ENCODE results near the gene ESM1.
"Not testable (repeated sequence)": the region's sequence is repeated elsewhere in the genome, so short reads cannot be mapped to it uniquely, and the experiment has no call there.

ESM1 gene, protein sequence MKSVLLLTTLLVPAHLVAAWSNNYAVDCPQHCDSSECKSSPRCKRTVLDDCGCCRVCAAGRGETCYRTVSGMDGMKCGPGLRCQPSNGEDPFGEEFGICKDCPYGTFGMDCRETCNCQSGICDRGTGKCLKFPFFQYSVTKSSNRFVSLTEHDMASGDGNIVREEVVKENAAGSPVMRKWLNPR

DNA sequence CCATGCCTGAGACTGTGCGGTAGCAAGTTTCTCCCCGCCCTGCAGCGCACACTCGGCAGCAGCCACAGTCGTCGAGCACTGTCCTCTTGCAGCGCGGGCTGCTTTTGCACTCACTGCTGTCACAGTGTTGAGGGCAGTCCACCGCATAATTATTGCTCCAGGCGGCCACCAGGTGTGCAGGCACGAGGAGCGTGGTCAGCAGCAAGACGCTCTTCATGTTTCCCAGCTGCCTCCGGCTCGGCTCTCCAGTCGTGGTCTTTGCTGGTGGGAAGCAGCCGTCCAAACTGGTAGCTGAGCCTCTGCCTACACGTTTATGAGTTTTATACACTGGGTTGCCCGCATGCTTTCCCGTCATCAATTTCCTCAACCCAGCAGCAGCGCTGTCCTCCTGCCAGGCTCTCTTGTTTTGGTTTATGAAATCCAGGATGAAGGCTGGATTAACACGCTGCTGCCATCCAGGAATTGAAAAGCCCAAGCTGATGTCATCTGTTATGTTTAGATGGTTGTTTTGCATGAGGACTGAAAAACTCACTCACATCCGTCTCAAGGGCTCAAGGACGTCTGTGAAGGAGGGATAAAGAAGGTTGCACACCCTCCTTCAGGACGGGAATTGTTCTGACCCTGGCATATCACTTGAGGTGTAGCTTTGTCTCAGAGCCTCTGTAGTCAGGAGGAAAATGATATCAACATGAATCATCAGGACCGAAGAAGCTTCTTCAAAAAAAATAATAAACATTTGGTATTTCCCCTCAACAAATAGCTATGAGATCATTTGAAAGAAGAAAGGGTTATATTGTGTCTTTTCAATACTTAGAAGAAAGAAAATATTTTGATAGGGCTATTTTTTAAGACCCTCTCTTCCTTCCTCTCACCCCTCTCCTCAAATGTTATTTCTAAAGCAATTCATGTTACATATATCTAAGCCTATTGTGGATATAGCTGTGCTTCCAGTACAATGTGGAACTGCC, at the start of gene ESM1:
Gene ESM1, minus strand, starts transcription at position 293 of the 968 bp plus-strand sequence. Its CDS starts 76 bp downstream, at position 217.
- no peak for DNase-seq (ENCODE audit: low read depth in 2 of 2)

DNA sequence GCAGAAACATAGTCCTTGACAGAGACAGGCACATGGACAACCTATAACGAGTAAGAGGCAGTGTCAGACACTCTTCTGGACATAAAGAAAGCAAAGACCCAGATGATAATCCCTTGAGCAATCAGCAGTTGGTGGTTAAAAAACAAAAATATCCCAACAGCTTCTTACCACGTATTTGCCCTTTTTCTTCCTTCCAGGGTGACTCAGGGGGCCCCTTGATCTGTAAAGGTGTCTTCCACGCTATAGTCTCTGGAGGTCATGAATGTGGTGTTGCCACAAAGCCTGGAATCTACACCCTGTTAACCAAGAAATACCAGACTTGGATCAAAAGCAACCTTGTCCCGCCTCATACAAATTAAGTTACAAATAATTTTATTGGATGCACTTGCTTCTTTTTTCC, 48.2 kb upstream of the ESM1 start:
- DNase-seq (ENCODE audit: low read depth in 2 of 2): no peak

DNA sequence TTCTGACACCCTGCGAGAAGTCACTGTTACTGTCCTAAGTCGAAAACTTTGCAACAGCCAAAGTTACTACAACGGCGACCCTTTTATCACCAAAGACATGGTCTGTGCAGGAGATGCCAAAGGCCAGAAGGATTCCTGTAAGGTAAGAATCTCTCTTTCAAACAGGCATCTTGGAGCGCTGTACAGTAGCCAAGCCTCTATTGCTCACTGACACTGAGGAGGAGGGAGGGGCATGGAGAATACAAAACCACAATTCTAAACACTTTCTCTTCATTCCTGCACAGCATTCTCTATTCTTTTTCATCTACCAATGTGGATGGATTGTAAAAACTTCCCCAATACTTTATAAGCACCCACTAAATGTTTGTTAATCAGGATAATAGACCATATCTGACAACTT, 46.1 kb upstream of the ESM1 start:
- no peak for DNase-seq (ENCODE audit: low read depth in 2 of 2)

DNA sequence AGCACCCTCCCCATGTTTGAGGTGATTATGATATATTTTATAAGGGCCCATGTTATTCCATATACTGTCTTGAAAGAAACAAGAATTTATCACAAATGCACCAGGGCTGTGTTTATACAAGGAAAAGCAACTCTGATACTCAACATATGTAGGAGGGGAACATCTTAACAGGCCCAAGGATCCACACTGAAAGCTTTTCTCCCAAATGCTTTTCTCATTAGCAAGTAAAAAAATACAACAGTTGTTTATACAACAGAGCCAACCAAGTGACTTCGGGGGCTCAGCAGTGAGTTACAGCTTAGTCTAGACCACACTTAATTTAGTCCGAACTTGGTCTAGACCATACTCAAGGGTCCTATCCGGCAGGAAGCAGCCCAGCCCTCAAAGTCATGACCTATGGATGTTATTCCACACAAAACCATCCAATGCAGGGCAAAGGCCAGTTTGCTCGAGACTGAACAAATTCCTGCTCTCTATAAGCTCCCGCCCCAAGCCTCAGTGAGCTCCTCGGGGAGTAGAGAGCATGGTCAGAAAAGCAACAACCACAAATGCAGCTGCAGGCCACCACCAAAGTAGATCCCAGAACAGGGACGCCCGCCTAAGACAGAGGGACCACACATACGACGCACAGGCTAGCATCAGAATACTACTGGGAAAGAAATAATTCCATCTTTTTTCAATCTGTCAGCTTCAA, 45.4 kb upstream of the ESM1 start:
- no peak for DNase-seq (ENCODE audit: low read depth in 2 of 2)

DNA sequence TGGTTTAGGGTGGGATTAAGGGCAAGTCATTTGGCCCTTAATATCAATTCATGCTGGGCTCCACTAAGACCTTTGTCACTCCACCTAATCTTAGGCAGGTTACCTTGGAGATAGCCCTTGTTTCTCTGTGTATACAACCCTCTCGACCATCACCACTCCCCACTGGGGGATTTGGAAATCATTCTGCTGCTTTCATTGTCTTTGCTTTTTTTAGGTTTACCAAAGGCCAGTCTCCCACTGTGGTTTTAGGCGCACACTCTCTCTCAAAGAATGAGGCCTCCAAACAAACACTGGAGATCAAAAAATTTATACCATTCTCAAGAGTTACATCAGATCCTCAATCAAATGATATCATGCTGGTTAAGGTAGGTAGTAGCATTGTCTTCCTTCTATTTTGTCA, 44.8 kb upstream of the ESM1 start:
- no peak for DNase-seq (ENCODE audit: low read depth in 2 of 2)

DNA sequence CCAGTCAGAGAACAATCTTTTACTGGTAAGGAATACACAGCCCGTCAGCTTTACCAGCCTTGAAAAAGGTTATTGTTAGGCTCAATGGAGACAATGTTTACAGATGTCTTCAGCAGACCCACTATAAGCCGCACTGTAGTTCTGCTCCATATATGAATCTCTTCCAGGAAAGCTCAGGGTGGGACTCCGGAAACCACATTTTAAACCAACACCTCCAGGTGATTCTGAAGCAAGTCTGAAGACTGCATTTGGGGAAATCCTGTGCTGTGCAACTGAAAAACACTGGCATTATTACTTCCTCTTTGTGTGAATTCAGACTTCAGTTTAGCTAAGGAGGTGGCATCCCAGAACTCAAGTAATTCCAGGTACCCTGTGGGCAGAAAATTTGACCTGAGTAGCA, 42.2 kb upstream of the ESM1 start:
- no peak for DNase-seq (ENCODE audit: low read depth in 2 of 2)

DNA sequence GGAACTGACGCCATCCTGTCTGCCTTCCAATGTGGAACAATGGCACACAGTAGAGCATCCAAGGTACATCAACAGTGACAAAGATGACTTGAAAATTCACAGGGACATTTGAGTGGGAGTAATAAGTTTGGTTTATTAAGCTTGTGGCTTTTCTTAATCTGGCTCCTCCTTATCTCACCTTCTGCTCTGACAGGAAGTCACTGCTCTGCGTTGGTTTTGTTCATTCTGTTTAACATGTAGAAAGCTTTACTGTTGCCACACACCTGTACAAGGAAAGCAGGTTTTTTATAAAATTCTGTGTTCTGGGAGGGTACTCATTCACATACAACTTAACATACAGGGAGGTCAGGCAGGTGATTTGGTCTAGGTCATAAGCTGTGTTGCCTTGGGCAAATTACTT, 37.1 kb upstream of the ESM1 start:
- no peak for DNase-seq (ENCODE audit: low read depth in 2 of 2)

DNA sequence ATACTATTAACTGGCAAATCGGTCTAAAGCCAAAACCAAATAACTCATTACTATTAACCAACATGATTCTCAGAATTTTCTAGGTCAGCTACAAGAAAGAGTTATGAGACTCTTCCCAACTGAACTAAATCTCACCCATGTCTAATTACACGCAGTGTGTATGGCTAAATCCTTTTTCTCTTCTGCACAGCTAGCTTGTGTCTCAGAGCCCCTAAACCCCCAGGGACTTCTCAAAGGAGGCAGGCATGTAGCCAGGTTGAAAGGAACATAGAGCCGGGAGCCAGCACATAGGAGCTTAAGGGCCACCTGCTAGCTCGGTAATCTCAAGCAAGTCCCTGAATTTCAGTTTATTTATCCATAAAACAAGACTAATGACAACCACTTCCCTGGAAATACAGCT, 36.4 kb upstream of the ESM1 start:
- no peak for DNase-seq (ENCODE audit: low read depth in 2 of 2)

DNA sequence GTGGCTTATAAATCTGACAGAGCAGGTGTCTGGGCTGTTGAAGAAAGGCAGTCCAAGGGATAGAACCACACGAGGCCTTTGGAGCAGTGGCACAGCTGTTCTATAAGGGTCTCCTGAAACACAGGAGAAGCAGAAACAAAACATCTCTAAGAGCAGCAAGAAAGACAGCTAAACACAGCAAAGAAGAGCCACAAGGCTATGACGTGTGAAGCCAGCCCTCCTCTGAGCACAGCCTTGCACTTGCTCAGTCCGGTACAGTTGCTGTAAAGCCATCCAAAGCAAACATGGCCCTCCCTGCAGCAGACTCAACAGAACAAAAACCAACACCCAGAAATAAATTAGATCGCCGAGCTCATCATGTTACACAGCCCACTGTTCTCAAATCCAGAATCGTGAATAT, 36.0 kb upstream of the ESM1 start:
- no peak for DNase-seq (ENCODE audit: low read depth in 2 of 2)

DNA sequence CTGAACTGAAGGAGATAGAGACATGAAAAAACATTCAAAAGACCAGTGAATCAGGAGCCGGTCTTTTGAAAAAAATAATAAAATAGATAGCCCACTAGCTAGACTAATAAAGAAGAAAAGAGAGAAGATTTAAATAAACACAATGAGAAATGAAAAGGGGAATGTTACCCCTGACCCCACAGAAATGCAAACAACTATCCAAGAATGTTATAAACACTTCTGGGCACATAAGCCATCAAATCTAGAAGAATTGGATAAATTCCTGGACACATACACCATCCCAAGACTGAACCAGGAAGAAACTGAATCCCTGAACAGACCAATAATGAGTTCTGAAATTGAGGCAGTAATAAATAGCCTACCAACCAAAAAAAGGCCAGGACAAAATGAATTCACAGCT, 24.8 kb upstream of the ESM1 start:
- not testable (repeated sequence) for DNase-seq (ENCODE audit: low read depth in 2 of 2)

DNA sequence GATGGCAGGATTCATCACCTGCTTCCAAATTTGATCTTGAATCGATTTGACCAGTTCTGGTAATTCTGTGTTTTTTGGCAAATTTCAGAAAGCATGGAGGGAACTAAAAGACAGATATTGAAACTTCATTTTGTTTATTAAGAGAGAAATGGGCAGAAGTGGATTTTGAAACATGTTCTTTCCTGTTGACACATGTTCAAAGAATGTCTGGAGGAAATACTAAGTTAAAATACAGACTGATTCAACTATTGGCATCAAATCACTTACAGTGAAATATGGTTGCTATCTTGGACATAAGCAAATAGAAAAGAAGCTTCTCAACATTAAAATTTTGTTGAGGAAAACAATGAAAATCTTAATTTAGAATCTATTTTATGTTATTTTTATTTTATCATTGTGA, 19.3 kb upstream of the ESM1 start:
- DNase-seq (ENCODE audit: low read depth in 2 of 2): no peak

DNA sequence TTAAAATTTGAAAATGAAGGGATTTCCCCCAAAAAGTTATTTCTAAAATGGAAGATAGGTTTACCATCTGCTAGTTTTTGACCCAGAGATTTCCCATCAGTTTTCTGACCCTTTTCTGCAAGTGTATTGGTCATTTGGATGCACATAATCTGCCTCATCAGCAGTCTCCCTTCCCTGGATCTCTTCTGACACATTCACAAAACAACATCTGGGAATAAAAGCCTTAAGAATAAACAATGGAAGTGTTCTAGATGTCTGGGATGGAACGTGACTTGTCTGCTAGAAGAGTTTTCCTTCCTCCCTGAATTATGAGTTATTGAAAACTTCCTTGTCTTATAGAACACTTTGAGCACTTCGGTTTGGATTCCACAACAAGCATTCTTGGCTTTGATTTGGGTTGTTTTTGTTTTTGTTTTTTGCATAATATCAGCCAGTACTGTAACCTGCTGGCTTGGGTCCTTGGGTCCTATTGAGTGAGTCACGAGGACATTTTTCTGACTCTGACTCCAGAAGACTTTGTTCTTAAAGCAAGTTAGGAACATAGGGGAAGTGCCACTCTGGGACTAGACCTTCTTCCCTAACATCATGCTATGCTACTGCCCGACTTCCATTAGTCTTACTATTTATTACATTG, 18.2 kb upstream of the ESM1 start:
- DNase-seq (ENCODE audit: low read depth in 2 of 2): no peak

DNA sequence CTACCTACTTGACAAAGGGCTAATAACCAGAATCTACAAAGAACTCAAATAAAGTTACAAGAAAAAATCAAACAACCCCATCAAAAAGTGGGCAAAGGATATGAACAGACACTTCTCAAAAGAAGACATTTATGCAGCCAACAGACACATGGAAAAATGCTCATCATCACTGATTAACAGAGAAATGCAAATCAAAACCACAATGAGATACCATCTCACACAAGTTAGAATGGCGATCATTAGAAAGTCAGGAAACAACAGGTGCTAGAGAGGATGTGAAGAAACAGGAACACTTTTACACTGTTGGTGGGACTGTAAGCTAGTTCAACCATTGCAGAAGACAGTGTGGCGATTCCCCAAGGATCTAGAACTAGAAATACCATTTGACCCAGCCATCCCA, 16.8 kb upstream of the ESM1 start:
- DNase-seq (ENCODE audit: low read depth in 2 of 2): not testable (repeated sequence)

DNA sequence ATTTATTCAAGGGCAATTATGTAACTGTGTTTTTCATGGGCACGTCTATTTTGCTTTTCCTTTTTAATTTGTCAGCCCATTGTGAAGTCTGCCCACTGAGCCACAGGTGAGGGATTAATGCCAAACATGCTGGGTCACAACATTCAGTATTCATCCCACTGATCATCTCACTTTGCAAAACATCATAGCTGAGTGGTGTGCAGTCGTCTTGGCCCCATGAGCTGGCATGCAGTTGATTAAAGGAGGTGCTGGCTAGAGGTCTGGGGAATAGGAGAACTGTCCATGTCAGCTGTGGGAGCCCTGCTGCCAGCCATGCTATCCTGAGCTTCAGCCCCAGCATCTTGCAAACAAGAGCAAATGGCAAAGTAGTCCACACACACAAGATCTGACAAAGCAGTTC, 11.7 kb upstream of the ESM1 start:
- no peak for DNase-seq (ENCODE audit: low read depth in 2 of 2)

DNA sequence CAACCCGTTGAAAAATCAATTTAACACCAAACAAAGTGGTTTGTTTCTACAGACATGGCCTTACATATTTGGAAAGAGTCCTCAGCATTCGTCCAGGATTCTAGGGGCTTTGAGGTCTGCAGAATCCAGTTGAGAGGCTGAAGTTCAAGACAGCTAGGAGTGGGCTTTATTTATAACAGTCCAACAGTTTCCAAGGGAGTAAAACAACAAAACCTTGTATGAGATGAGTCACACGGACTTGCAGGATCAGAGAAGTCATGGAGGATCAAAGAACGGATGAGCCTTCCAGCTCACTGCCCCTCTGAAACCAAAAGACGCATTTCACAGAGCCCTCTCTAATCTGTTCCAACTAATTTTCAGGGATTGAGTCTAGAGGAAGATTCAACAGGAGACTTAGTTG, 11.1 kb upstream of the ESM1 start:
- no peak for DNase-seq (ENCODE audit: low read depth in 2 of 2)

DNA sequence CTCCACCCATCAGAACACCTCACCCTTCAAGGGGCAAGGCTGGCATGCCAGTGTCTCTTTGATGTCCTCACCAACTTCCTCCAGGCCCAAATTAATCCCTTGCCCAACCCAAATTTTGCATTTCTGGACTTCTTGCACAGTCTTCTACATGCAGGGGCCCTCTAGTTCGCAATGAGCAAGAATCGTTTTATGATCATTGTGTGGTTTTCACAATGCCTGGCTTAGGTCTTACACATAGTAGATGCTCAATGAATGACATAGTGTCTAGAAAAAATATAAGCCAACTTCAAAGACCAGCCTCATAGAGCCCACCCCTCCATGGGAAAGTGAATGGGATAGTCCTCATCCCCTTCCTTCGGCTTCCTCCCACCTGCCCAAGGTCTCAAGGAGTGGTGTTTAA, 9.8 kb upstream of the ESM1 start:
- no peak for DNase-seq (ENCODE audit: low read depth in 2 of 2)

DNA sequence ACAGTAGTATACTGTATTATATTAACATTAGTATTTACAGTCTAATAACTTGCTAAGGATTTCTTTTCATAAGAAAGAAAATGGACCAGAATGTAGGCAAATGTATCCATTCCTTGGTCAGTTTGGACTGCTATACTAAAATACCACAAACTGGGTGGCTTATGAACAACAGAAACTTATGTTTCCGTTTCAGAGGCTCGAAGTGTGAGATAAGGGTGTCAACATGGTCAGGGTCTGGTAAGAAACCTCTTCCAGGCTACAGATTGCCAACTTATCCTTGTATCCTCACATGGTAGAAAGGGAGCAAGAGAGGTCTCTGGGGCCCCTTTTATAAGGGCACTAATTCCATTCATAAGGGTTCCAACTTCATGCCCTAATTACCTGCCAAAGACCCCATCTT, 9.2 kb upstream of the ESM1 start:
- no peak for DNase-seq (ENCODE audit: low read depth in 2 of 2)

DNA sequence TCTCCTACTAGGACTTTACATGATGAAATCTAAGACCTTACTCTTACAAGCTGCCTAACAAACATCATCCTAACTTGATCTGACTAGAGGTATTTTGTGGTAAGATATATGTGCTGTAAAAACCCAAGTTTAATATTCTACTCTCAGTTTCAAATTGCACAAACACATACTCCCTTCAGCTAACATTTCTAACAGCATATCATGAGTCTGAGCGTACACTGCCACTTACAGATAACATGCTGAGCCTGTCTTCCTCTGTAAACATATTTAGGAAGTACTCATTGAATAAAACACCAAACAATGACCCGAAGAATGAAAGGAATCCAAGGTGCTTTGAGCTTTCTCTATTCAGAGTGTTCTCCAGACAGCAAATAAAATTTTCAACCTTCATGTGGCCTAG, 7.9 kb upstream of the ESM1 start:
- no peak for DNase-seq (ENCODE audit: low read depth in 2 of 2)

DNA sequence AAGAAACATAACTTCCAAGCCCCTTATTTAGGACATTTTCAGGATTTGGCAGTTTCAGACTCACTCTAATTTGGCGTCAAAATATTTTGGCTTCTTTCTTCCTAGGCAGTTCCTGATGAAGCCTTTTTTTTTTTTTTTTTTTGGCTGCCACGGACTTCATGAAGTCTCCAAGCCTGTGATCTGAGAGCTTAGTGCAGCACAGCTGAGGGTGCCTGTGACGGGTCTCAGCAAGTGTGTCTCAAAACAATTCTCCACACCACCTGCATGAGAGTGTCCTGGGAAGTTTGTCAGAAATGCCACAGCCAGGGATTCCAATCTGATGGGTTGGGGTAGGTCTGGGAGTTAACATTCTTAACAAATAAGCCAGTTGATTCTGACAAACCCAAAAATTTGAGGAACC, 6.0 kb upstream of the ESM1 start:
- DNase-seq (ENCODE audit: low read depth in 2 of 2): no peak

DNA sequence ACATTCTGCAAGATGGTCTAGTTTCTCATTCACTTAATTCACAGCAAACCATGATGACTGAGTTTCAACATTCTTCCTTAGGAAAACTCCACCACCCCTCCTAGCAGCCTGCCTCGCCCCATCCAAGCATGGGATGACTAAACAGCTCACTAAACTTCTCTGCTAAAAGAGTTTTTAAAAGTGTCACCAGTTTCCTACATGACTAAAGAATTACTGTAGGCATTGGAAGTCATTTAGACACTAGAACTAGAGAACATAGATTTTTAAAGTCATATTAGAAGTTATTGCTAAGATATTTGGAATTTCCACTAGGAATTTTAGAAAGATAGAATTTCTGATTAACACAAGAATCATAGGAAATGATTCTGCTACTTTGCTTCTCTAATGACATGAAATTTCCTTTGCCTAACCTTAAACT, 5.5 kb upstream of the ESM1 start:
- DNase-seq (ENCODE audit: low read depth in 2 of 2): no peak

DNA sequence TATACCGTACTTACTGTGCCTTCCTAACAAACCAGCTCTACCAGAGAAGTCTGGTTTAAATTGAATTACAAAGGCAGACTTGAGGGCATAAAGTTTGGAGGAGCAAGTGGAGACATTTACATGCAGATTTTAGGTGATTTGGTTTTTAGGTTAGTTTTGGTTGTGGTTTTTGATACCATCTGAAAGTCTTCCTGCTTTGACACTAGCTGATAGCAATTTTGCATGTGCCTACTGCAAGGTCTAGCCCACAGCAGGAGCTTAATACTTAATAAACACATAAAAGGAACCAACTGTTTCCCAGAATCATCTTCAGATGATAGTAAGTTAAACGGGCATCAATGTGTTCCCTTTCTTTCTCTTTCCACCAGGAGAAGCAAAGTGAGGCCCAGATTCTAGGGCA, 3.4 kb upstream of the ESM1 start:
- DNase-seq (ENCODE audit: low read depth in 2 of 2): no peak

DNA sequence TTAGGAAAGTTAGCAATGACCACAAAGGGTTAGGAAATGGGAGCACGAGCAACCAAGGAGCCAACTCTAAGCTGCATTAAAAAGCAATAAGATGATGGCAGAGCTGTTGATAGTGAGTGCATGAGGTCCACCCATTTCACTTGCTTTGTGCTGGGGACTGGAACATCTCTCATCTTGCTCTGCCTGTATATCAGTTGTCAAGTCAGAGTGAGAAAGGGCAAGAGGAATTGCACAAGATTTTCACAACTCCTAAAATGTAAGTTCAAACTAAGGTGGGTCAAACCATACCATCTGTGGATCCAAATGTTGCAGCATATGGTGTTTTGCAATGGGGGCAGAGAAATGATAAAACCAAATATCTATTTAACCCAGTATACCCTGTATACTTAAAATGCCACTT, 2.8 kb upstream of the ESM1 start:
- DNase-seq (ENCODE audit: low read depth in 2 of 2): no peak

All from stimulated activated CD8-positive, alpha-beta memory T cell treated with anti-CD3 and anti-CD28 coated beads, Interleukin-7, amount 100 ng/mL, for 4 hours (primary cell).